GM21423 (cell line): ENCODE results near the gene COL5A1.

Source experiments
- ATAC-seq: cut with Tn5 transposase; IDR thresholded peaks from one replicate; pipeline ENCODE4 v1.9.1; 2021; ENCODE audit warnings: mild to moderate bottlenecking, moderate library complexity; ENCODE audit not compliant: unreplicated experiment

The COL5A1 gene

GRCh38 chr9:134758949-134759607 is 117.5 kb downstream of the COL5A1 start:
- ATAC-seq: no peak

GRCh38 chr9:134759913-134760312 is 118.3 kb downstream of the COL5A1 start:
- no peak for ATAC-seq

- no peak for ATAC-seq
Measured at GRCh38 chr9:134760750-134761420, 119.3 kb downstream of the COL5A1 start.

GRCh38 chr9:134764473-134765269 is 123.1 kb downstream of the COL5A1 start:
- no peak for ATAC-seq

GRCh38 chr9:134765785-134766184 is 124.2 kb downstream of the COL5A1 start:
- no peak for ATAC-seq

- ATAC-seq: no peak
Measured at GRCh38 chr9:134766587-134766986, 125.0 kb downstream of the COL5A1 start.

- no peak for ATAC-seq
Measured at GRCh38 chr9:134768332-134768708, 126.7 kb downstream of the COL5A1 start.

GRCh38 chr9:134768709-134769351 is 127.2 kb downstream of the COL5A1 start:
- no peak for ATAC-seq

GRCh38 chr9:134770972-134771971 is 129.7 kb downstream of the COL5A1 start:
- ATAC-seq: no peak

- no peak for ATAC-seq
Measured at GRCh38 chr9:134772331-134772730, 130.7 kb downstream of the COL5A1 start.

GRCh38 chr9:134773842-134774241 is 132.2 kb downstream of the COL5A1 start:
- ATAC-seq: no peak

GRCh38 chr9:134774410-134774809 is 132.8 kb downstream of the COL5A1 start:
- no peak for ATAC-seq

- ATAC-seq: no peak
Measured at GRCh38 chr9:134775081-134775951, 133.7 kb downstream of the COL5A1 start.

- no peak for ATAC-seq
Measured at GRCh38 chr9:134776080-134776796, 134.6 kb downstream of the COL5A1 start.

GRCh38 chr9:134777153-134777552 is 135.6 kb downstream of the COL5A1 start:
- no peak for ATAC-seq

GRCh38 chr9:134778156-134778555 is 136.6 kb downstream of the COL5A1 start:
- ATAC-seq: no peak

GRCh38 chr9:134778841-134779411 is 137.3 kb downstream of the COL5A1 start:
- ATAC-seq: no peak

GRCh38 chr9:134779640-134780039 is 138.0 kb downstream of the COL5A1 start:
- ATAC-seq: no peak
